Type B pancreatic cell (in vitro differentiated cells): Measurements from ENCODE around the gene EIF1AD. TPM values are rescaled to one million over a fixed set of nuclear protein-coding genes. Genes with fewer than 3 reads are reported as not detected.
A peak's percentile ranks its signal among the peaks of the same experiment; 100 is the strongest.

ENCODE experiments used
- DNase-seq: peaks from one replicate; pipeline ENCODE4 v3.0.0; 2021; ENCODE audit warnings: mixed read lengths; ENCODE audit not compliant: unreplicated experiment; ENCODE audit errors: extremely low spot score
- H3K27ac Mint-ChIP-seq: 2 replicates; pipeline ENCODE4 v1.8.0; 2021; ENCODE audit warnings: mild to moderate bottlenecking, mixed read lengths
- H3K27me3 Mint-ChIP-seq: 2 replicates; pipeline ENCODE4 v1.8.0; 2021; ENCODE audit warnings: mixed read lengths
- H3K36me3 Mint-ChIP-seq: 2 replicates; pipeline ENCODE4 v1.8.0; 2021; ENCODE audit warnings: mixed read lengths
- H3K4me1 Mint-ChIP-seq: one replicate; pipeline ENCODE4 v1.8.0; 2021; ENCODE audit warnings: mixed read lengths; ENCODE audit not compliant: unreplicated experiment
- H3K4me3 Mint-ChIP-seq: 2 replicates; pipeline ENCODE4 v1.8.0; 2021; ENCODE audit warnings: mild to moderate bottlenecking, mixed read lengths
- H3K9me3 Mint-ChIP-seq: 2 replicates; pipeline ENCODE4 v1.8.0; 2021; ENCODE audit warnings: mixed read lengths
- CTCF ChIP-seq: fragments of 200-600 bp; sonication (generic); conservative IDR thresholded peaks from 2 replicates; pipeline ENCODE4 v1.5.0; 2021; ENCODE audit warnings: antibody characterized with exemption, mild to moderate bottlenecking
- total RNA-seq: library from RNA; stranded (reverse); gene quantifications from 2 replicates; pipeline ENCODE4 v1.2.1, GENCODE V29; 2021; ENCODE audit warnings: low replicate concordance

Gene EIF1AD
- total RNA-seq, 1 donor from 2014 or later = 44.8 TPM

- Mint-ChIP-seq H3K4me1 (no peaks in the 10 kb centered on the region), H3K36me3 (no peaks in the 10 kb centered on the region), H3K27ac (peak overlapping the region; percentile 2), H3K4me3 (no peak overlapping the region), H3K9me3 (no peaks in the 10 kb centered on the region), H3K27me3 (peaks cover 9% of the 10 kb centered on the region)
- no peak for DNase-seq
- TF ChIP-seq CTCF = no peak
Observed at GRCh38 chr11:66014804-66015453, 13.0 kb upstream of the EIF1AD start.

GRCh38 chr11:66013762-66014100 lies 11.8 kb upstream of the EIF1AD start:
- Mint-ChIP-seq H3K4me3 (no peak overlapping the region), H3K27ac (no peak overlapping the region), H3K27me3 (peaks cover 13% of the 10 kb centered on the region), H3K4me1 (no peaks in the 10 kb centered on the region), H3K36me3 (no peaks in the 10 kb centered on the region), H3K9me3 (no peaks in the 10 kb centered on the region)
- no peak for DNase-seq
- TF ChIP-seq CTCF = no peak

GRCh38 chr11:66012946-66013761 lies 11.2 kb upstream of the EIF1AD start:
- no peak for DNase-seq
- TF ChIP-seq CTCF = no peak
- H3K27ac Mint-ChIP-seq = no peak overlapping the region
- peaks cover 13% of the 10 kb centered on the region for H3K27me3 Mint-ChIP-seq
- H3K4me1 Mint-ChIP-seq = no peaks in the 10 kb centered on the region
- no peaks in the 10 kb centered on the region for H3K36me3 Mint-ChIP-seq
- no peak overlapping the region for H3K4me3 Mint-ChIP-seq
- no peaks in the 10 kb centered on the region for H3K9me3 Mint-ChIP-seq

GRCh38 chr11:66012371-66012945 lies 10.5 kb upstream of the EIF1AD start:
- DNase-seq = no peak
- TF ChIP-seq CTCF = no peak
- Mint-ChIP-seq H3K9me3 (no peaks in the 10 kb centered on the region), H3K4me3 (no peak overlapping the region), H3K27me3 (peaks cover 13% of the 10 kb centered on the region), H3K4me1 (no peaks in the 10 kb centered on the region), H3K27ac (no peak overlapping the region), H3K36me3 (no peaks in the 10 kb centered on the region)

GRCh38 chr11:66011785-66012303 lies 9.9 kb upstream of the EIF1AD start, which contains the start of gene CST6:
TSS of gene CST6 (plus strand) at chr11:66012008. CDS start at chr11:66012045, 37 bp downstream.
- H3K4me1 Mint-ChIP-seq = no peaks in the 10 kb centered on the region
- H3K27ac Mint-ChIP-seq = peak within 1 kb of the TSS; percentile 66
- DNase-seq = no peak
- no peaks in the 10 kb centered on the region for H3K9me3 Mint-ChIP-seq
- TF ChIP-seq CTCF = no peak
- H3K4me3 Mint-ChIP-seq = peak within 1 kb of the TSS; percentile 54
- H3K27me3 Mint-ChIP-seq = peaks cover 13% of the 10 kb centered on the region
- H3K36me3 Mint-ChIP-seq = no peaks in the 10 kb centered on the region
